Measurements from ENCODE around the gene TBC1D10A.

Gene TBC1D10A

DNA sequence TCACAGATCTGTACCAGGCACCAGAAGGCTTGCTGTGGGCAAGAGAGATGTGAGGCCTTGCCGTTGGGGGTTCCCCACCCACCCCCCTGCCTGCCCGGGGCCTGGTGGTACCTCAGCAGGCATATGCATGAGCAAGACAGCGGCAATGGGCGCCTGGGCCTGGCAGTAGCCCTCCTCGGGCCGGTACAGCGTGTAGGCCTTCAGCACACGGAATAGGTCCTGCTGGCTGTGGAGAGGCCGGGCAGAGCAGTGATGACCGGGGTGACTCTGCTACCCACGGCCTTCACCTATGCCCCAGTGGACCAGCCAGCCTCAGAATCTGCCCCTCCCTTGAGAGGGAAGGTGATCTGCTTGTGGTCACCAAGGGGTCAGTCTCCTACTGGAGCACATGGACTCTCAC, 31.9 kb downstream of the TBC1D10A start:
- H3K9me3 ChIP-seq (ENCODE audit: control insufficient read depth, insufficient read depth, low read depth, low read length): no peaks in the 10 kb centered on the region
- no peak overlapping the region for H3K27ac ChIP-seq (ENCODE audit: extremely low read depth, low read depth, low read length)
- no peaks in the 10 kb centered on the region for H3K4me1 ChIP-seq (ENCODE audit: control insufficient read depth, insufficient read depth, low read length)
- peaks cover 3 to 73% of the 10 kb centered on the region in 2 experiments; a peak in 2 of 3 replicates for H3K36me3 ChIP-seq (ENCODE audit: control insufficient read depth in 2 of 2, insufficient read depth in 1 of 2, low read length in 2 of 2)
- TF ChIP-seq FEZF1 (tag by site-specific recombination; IDR thresholded peaks at IDR 0.05) (no peak), ZFP69B (tag by site-specific recombination; IDR thresholded peaks at IDR 0.05) (no peak), ZNF426 (tag by site-specific recombination; IDR thresholded peaks at IDR 0.05) (no peak), ZEB2 (tag by site-specific recombination; IDR thresholded peaks at IDR 0.05) (no peak), ZNF629 (tag by site-specific recombination; IDR thresholded peaks at IDR 0.05) (no peak), ZNF433 (tag by site-specific recombination; IDR thresholded peaks at IDR 0.05; ENCODE audit: low read depth) (no peak), ZNF792 (tag by site-specific recombination; IDR thresholded peaks at IDR 0.05) (no peak), ZNF133 (tag by site-specific recombination; IDR thresholded peaks at IDR 0.05) (no peak), YY2 (tag by site-specific recombination; IDR thresholded peaks at IDR 0.05) (no peak), ZNF174 (tag by site-specific recombination; IDR thresholded peaks at IDR 0.05) (no peak), PRDM1 (tag by site-specific recombination; IDR thresholded peaks at IDR 0.05) (no peak), ZNF394 (tag by site-specific recombination; IDR thresholded peaks at IDR 0.05; ENCODE audit: borderline replicate concordance) (no peak), KLF16 (tag by site-specific recombination; IDR thresholded peaks at IDR 0.05) (no peak), MYNN (tag by site-specific recombination; IDR thresholded peaks at IDR 0.05; ENCODE audit: borderline replicate concordance) (no peak), SCRT1 (tag by site-specific recombination; IDR thresholded peaks at IDR 0.05; ENCODE audit: borderline replicate concordance) (no peak), ZNF23 (tag by site-specific recombination; IDR thresholded peaks at IDR 0.05; ENCODE audit: borderline replicate concordance) (no peak)
- TF ChIP-seq, protein P1, sequence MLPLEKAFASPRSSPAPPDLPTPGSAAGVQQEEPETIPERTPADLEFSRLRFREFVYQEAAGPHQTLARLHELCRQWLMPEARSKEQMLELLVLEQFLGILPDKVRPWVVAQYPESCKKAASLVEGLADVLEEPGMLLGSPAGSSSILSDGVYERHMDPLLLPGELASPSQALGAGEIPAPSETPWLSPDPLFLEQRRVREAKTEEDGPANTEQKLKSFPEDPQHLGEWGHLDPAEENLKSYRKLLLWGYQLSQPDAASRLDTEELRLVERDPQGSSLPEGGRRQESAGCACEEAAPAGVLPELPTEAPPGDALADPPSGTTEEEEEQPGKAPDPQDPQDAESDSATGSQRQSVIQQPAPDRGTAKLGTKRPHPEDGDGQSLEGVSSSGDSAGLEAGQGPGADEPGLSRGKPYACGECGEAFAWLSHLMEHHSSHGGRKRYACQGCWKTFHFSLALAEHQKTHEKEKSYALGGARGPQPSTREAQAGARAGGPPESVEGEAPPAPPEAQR (tag by site-specific recombination; IDR thresholded peaks at IDR 0.05): no peak
- TF ChIP-seq, protein P2, sequence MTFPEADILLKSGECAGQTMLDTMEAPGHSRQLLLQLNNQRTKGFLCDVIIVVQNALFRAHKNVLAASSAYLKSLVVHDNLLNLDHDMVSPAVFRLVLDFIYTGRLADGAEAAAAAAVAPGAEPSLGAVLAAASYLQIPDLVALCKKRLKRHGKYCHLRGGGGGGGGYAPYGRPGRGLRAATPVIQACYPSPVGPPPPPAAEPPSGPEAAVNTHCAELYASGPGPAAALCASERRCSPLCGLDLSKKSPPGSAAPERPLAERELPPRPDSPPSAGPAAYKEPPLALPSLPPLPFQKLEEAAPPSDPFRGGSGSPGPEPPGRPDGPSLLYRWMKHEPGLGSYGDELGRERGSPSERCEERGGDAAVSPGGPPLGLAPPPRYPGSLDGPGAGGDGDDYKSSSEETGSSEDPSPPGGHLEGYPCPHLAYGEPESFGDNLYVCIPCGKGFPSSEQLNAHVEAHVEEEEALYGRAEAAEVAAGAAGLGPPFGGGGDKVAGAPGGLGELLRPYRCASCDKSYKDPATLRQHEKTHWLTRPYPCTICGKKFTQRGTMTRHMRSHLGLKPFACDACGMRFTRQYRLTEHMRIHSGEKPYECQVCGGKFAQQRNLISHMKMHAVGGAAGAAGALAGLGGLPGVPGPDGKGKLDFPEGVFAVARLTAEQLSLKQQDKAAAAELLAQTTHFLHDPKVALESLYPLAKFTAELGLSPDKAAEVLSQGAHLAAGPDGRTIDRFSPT (tag by site-specific recombination; IDR thresholded peaks at IDR 0.05): no peak
- no peak overlapping the region for H3K4me3 ChIP-seq (ENCODE audit: low read depth, low read length)
- POLR2A ChIA-PET: no interaction called here
- CTCF ChIA-PET: no interaction called here

DNA sequence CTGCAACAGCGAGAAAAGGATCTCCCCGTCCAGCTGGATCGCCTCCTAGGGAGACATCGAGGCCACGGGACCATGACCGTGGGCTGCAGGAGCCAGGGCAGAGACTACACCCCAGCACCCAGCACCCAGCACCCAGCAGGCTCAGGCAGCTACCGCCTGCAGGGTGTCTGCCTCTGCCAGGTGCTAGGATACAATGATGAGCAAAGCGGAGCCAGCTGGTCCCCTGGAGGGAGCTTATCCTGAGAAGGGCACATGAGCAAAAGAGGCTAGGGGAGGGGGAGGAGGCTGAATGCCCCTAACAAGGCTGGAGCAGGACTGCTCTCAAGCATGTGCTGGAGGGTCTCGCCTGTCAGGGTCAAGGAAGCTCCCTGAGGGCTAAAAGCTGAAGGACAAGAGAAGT, 32.7 kb downstream of the TBC1D10A start:
- POLR2A ChIA-PET: no interaction called here
- no peak for TF ChIP-seq ZNF248 (tag by site-specific recombination; IDR thresholded peaks at IDR 0.05)
- TF ChIP-seq ZIC2 (tag by site-specific recombination; IDR thresholded peaks at IDR 0.05): peak; percentile 20
- H3K36me3 ChIP-seq (ENCODE audit: control insufficient read depth in 2 of 2, insufficient read depth in 1 of 2, low read length in 2 of 2): peaks cover 3 to 68% of the 10 kb centered on the region in 2 experiments; a peak in 2 of 3 replicates

DNA sequence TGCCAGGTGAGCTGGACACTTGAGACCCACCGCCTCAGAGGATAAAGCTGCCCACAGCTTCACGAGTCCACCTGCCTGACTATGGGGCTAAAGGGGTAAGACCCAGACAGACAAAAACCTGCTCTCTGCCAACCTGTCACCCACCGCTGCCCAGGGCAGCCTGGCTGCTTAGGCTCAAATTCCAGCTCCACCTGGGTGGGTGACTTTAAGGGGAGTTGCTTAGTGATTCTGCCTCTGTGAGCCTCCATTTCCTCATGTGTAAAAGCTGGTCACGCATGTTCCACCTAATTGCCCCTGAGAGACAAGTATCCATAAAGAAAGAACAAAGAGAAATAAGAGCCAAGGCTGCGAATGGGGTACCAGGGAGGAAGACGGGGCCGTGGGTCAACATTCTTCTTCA, 33.7 kb downstream of the TBC1D10A start:
- no peaks in the 10 kb centered on the region; the same call in 1 of the 2 replicates for H3K4me1 ChIP-seq (ENCODE audit: control insufficient read depth, insufficient read depth, low read length)
- H3K4me3 ChIP-seq (ENCODE audit: low read depth, low read length): no peak overlapping the region
- ChIA-PET POLR2A (interaction anchor here (1.0 to 4.2 kb wide), 2 partner anchors 34 to 64 kb away, joined by 3 to 25 read pairs; partner anchors contain the start of genes CCDC157, SF3A1 and TBC1D10A), CTCF (interaction anchor here (0.6 to 0.9 kb wide), 2 partner anchors 10 to 185 kb away, joined by 3 read pairs; no protein-coding TSS in a partner anchor)
- H3K27ac ChIP-seq (ENCODE audit: extremely low read depth, low read depth, low read length): no peak overlapping the region
- H3K36me3 ChIP-seq (ENCODE audit: control insufficient read depth in 2 of 2, insufficient read depth in 1 of 2, low read length in 2 of 2): peaks cover 3 to 59% of the 10 kb centered on the region in 2 experiments; a peak in 2 of 3 replicates
- H3K9me3 ChIP-seq (ENCODE audit: control insufficient read depth, insufficient read depth, low read depth, low read length): no peaks in the 10 kb centered on the region
- TF ChIP-seq ZNF514 (tag by site-specific recombination; IDR thresholded peaks at IDR 0.05) (no peak), ZNF175 (tag by site-specific recombination; IDR thresholded peaks at IDR 0.05) (no peak), ZNF658 (tag by site-specific recombination; IDR thresholded peaks at IDR 0.05) (no peak), ZNF394 (tag by site-specific recombination; IDR thresholded peaks at IDR 0.05; ENCODE audit: borderline replicate concordance) (no peak), ZNF133 (tag by site-specific recombination; IDR thresholded peaks at IDR 0.05) (no peak), ZNF501 (tag by site-specific recombination; IDR thresholded peaks at IDR 0.05) (no peak), KLF8 (tag by site-specific recombination; IDR thresholded peaks at IDR 0.05) (no peak), GFI1B (tag by site-specific recombination; IDR thresholded peaks at IDR 0.05) (no peak)
- TF ChIP-seq, protein P3, sequence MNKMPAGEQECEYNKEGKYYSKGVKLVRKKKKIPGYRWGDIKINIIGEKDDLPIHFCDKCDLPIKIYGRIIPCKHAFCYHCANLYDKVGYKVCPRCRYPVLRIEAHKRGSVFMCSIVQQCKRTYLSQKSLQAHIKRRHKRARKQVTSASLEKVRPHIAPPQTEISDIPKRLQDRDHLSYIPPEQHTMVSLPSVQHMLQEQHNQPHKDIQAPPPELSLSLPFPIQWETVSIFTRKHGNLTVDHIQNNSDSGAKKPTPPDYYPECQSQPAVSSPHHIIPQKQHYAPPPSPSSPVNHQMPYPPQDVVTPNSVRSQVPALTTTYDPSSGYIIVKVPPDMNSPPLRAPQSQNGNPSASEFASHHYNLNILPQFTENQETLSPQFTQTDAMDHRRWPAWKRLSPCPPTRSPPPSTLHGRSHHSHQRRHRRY (tag by site-specific recombination; IDR thresholded peaks at IDR 0.05): no peak

More for the DNA sequence above, 32.7 kb downstream of the TBC1D10A start:
- Histone ChIP-seq H3K4me3 (ENCODE audit: low read depth, low read length) (no peak overlapping the region), H3K9me3 (ENCODE audit: control insufficient read depth, insufficient read depth, low read depth, low read length) (no peaks in the 10 kb centered on the region), H3K4me1 (ENCODE audit: control insufficient read depth, insufficient read depth, low read length) (no peaks in the 10 kb centered on the region), H3K27ac (ENCODE audit: extremely low read depth, low read depth, low read length) (no peak overlapping the region)
- CTCF ChIA-PET: interaction anchor here (0.6 to 0.9 kb wide), 3 partner anchors 9 to 186 kb away, joined by 3 to 4 read pairs (median 3); no protein-coding TSS in a partner anchor
